Cardiac fibroblast (primary cell): Measurements from ENCODE around the gene TIGD1.

Experiments used
- DNase-seq, 2 donors: peaks; one replicate each; pipeline versions ENCODE4 v3.0.0 to v3.0.0-alpha.2; 2010; ENCODE audit warnings: low read depth in 2 of 2
- H3K4me3 ChIP-seq, 2 donors: replicated peaks in 1 of 2; 1 replicate in 1 of 2; 2 replicates in 1 of 2; pipeline ENCODE4 v1.5.1; 2011; ENCODE audit warnings: low read depth in 2 of 2, low read length in 2 of 2, mild to moderate bottlenecking in 2 of 2, moderate library complexity in 1 of 2
- CTCF ChIP-seq: IDR thresholded peaks from one replicate; pipeline ENCODE4 v1.5.1; 2011; ENCODE audit warnings: low read depth, mild to moderate bottlenecking, low read length, inconsistent platforms

Gene TIGD1

DNA sequence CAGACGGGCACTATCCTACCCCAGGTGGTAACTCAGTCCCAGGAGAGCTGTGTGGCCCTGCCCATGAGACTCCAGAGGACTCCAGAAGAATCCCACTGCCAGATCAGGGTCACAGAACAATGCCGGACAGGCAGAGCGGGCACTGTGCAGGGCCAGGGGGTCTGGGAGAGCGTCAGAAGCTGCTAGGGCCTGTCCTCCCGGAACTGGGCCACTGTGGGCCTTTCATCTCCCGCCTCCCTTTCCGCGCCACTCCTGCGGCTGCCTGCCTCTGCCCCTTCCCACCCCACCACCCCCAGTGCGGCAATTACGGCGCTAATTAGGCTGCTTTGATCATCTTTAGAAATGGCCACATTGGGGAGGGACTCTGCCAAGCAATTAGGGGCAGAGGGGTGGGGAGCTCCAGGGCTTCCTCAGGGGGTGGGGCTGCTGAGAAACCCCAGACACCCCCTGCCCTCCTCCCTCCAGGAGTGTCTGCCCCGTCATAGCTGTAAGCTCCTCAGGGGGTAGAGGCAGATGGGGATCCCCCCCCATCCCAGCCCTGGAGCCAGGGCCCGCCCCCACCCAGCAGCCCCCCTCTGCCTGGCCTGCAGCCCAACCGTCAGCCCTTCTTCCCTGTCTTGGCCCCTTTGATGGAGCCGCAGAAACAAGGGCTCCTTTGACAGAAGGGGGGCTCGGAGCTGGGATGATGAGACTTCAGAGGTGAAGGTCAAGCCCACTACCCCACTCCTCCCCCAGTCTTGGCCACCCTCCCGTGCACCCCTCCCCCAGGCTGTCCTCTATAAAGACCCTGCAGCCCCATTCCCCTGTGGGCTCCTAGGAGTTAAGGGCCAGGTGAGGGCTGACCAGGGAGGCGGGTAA lies 30.5 kb downstream of the TIGD1 start, which contains the start of gene PRSS56:
Gene PRSS56, plus strand, starts transcription at position 808 of the 858 bp plus-strand sequence. CDS start 211 bp downstream, outside the sequence.
- no peak for DNase-seq
- no peak for TF ChIP-seq CTCF

DNA sequence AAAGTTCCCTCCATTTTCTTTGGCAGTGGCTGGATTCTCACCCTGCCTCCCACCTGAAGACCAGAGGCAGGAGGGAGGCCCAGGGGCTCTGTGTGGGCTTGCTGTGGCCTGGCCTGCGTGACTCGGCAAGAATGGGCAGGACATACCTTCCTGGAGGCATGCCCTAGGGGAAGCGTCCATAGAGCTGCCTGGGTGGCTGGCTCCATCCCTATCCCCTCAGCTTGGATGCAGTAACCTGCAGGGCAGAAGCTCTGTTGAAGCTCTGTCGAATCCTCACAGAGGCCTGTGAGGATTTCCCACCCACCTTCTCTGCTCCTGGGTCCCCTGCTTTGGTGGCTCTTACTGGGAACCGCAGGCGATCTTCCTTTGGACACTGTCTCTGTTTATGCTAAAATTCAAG lies 31.5 kb downstream of the TIGD1 start:
- no peak for TF ChIP-seq CTCF
- H3K4me3 ChIP-seq = no peak overlapping the region
- no peak for DNase-seq

More for the DNA sequence above, 30.5 kb downstream of the TIGD1 start, which contains the start of gene PRSS56:
- H3K4me3 ChIP-seq = no peak within 1 kb of the TSS

GRCh38 chr2:232516551-232516950 lies 33.8 kb downstream of the TIGD1 start:
- TF ChIP-seq CTCF = no peak
- DNase-seq = no peak
- H3K4me3 ChIP-seq = no peak overlapping the region

- TF ChIP-seq CTCF = no peak
- H3K4me3 ChIP-seq = no peak overlapping the region
- no peak for DNase-seq
Measured at GRCh38 chr2:232515639-232516038, 34.7 kb downstream of the TIGD1 start.

GRCh38 chr2:232513353-232513752 lies 37.0 kb downstream of the TIGD1 start:
- no peak for TF ChIP-seq CTCF
- DNase-seq = no peak
- H3K4me3 ChIP-seq = no peak overlapping the region

- TF ChIP-seq CTCF = no peak
- H3K4me3 ChIP-seq = no peak overlapping the region
- no peak for DNase-seq
Measured at GRCh38 chr2:232512602-232513001, 37.8 kb downstream of the TIGD1 start.
